Jurkat, Clone E6-1 (cell line): ENCODE data around the gene TBC1D9.

ENCODE experiments used
- DNase-seq: peaks from one replicate; pipeline ENCODE4 v3.0.0-alpha.2; 2011; ENCODE audit warnings: low read depth, low spot score
- H3K4me3 ChIP-seq: 2 replicates; pipeline ENCODE4 v1.5.1; 2011; ENCODE audit warnings: mild to moderate bottlenecking, low read length, control low read depth, moderate library complexity

TBC1D9 gene

GRCh38 chr4:140729344-140730049 is 26.7 kb downstream of the TBC1D9 start:
- no peak overlapping the region for H3K4me3 ChIP-seq
- DNase-seq: no peak

- DNase-seq: no peak
- H3K4me3 ChIP-seq: no peak overlapping the region
These were observed 29.2 kb downstream of the TBC1D9 start for GRCh38 chr4:140726776-140727500.

- no peak overlapping the region for H3K4me3 ChIP-seq
- DNase-seq: no peak
These were observed 30.6 kb downstream of the TBC1D9 start for GRCh38 chr4:140725556-140725955.

- no peak overlapping the region for H3K4me3 ChIP-seq
- no peak for DNase-seq
These were observed 31.4 kb downstream of the TBC1D9 start for GRCh38 chr4:140724760-140725159.

- DNase-seq: no peak
- H3K4me3 ChIP-seq: no peak overlapping the region
These were observed 35.5 kb downstream of the TBC1D9 start for GRCh38 chr4:140720387-140721304.

- no peak for DNase-seq
- no peak overlapping the region for H3K4me3 ChIP-seq
These were observed 36.5 kb downstream of the TBC1D9 start for GRCh38 chr4:140719686-140720085.

- no peak for DNase-seq
- no peak overlapping the region for H3K4me3 ChIP-seq
These were observed 37.2 kb downstream of the TBC1D9 start for GRCh38 chr4:140719022-140719421.

GRCh38 chr4:140718241-140718952 is 37.8 kb downstream of the TBC1D9 start:
- H3K4me3 ChIP-seq: no peak overlapping the region
- DNase-seq: no peak

- no peak for DNase-seq
- no peak overlapping the region for H3K4me3 ChIP-seq
These were observed 38.9 kb downstream of the TBC1D9 start for GRCh38 chr4:140717313-140717712.

GRCh38 chr4:140715119-140715518 is 41.1 kb downstream of the TBC1D9 start:
- DNase-seq: no peak

GRCh38 chr4:140711910-140712309 is 44.3 kb downstream of the TBC1D9 start:
- no peak for DNase-seq
- no peak overlapping the region for H3K4me3 ChIP-seq

More at GRCh38 chr4:140715119-140715518, 41.1 kb downstream of the TBC1D9 start:
- H3K4me3 ChIP-seq: no peak overlapping the region

GRCh38 chr4:140710908-140711622 is 45.1 kb downstream of the TBC1D9 start:
- no peak overlapping the region for H3K4me3 ChIP-seq
- DNase-seq: no peak

GRCh38 chr4:140707325-140707724 is 48.9 kb downstream of the TBC1D9 start:
- H3K4me3 ChIP-seq: no peak overlapping the region
- DNase-seq: no peak

GRCh38 chr4:140706665-140707064 is 49.5 kb downstream of the TBC1D9 start:
- H3K4me3 ChIP-seq: no peak overlapping the region
- no peak for DNase-seq

GRCh38 chr4:140706276-140706625 is 49.9 kb downstream of the TBC1D9 start:
- no peak overlapping the region for H3K4me3 ChIP-seq
- no peak for DNase-seq

- no peak for DNase-seq
These were observed 50.4 kb downstream of the TBC1D9 start for GRCh38 chr4:140705625-140706275.

GRCh38 chr4:140704964-140705363 is 51.2 kb downstream of the TBC1D9 start:
- no peak for DNase-seq
- H3K4me3 ChIP-seq: no peak overlapping the region

More at GRCh38 chr4:140705625-140706275, 50.4 kb downstream of the TBC1D9 start:
- H3K4me3 ChIP-seq: no peak overlapping the region

- H3K4me3 ChIP-seq: no peak overlapping the region
- DNase-seq: no peak
These were observed 51.7 kb downstream of the TBC1D9 start for GRCh38 chr4:140704392-140704960.
